ENCODE results near the gene CRYBA2.

DNA sequence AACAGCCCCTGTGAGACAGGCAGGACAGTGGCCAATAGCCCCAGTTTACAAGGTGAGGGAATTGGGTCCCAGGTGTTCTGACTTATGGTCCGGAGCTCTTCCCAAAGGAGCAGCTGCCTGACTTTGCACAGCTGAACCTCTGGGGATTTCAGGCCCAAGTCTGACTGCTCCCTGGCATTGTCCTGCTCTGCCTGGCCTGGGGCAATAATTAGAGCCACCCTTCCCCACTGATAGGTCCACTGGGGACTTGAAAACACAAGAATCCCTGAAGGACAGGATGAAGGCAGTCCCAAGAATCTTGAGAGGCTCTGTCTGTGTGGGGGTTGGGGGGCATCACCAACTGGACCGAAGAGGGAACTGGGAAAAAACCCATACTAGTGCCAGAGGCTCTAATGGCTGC lies 4.6 kb downstream of the CRYBA2 start:
- TF ChIP-seq, protein P1, sequence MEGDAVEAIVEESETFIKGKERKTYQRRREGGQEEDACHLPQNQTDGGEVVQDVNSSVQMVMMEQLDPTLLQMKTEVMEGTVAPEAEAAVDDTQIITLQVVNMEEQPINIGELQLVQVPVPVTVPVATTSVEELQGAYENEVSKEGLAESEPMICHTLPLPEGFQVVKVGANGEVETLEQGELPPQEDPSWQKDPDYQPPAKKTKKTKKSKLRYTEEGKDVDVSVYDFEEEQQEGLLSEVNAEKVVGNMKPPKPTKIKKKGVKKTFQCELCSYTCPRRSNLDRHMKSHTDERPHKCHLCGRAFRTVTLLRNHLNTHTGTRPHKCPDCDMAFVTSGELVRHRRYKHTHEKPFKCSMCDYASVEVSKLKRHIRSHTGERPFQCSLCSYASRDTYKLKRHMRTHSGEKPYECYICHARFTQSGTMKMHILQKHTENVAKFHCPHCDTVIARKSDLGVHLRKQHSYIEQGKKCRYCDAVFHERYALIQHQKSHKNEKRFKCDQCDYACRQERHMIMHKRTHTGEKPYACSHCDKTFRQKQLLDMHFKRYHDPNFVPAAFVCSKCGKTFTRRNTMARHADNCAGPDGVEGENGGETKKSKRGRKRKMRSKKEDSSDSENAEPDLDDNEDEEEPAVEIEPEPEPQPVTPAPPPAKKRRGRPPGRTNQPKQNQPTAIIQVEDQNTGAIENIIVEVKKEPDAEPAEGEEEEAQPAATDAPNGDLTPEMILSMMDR (IDR thresholded peaks at IDR 0.05; ENCODE audit: poor library complexity): no peak
- no peak for TF ChIP-seq EZH2 (IDR thresholded peaks at IDR 0.05; ENCODE audit: borderline replicate concordance)

Data from hepatocyte (in vitro differentiated cells).